ENCODE data around the gene APOBEC4.

The APOBEC4 gene

DNA sequence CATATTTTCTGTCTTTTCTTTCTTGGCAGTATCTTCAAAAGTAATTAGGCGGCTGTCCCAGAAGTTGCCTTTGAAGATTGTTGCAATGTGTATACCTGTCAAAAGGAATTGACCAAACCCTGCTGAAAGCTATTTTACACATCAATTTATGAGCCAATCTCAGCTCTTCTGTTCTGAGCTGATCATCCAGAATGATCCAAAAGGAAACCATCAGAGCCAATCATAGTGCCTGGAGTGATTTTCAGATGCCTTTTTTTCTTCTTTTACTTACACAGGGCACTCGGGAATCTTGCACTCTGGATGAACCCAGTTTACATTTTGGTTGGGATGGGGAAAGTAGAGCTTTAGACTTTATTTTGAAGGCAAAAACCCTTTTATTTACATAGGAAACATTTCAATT is 21.8 kb upstream of the APOBEC4 start:
- DNase-seq (ENCODE audit: low read depth) = no peak

- peak; percentile 28 for DNase-seq (ENCODE audit: low read depth)
Measured at GRCh38 chr1:183674339-183674738, 21.2 kb upstream of the APOBEC4 start.

DNA sequence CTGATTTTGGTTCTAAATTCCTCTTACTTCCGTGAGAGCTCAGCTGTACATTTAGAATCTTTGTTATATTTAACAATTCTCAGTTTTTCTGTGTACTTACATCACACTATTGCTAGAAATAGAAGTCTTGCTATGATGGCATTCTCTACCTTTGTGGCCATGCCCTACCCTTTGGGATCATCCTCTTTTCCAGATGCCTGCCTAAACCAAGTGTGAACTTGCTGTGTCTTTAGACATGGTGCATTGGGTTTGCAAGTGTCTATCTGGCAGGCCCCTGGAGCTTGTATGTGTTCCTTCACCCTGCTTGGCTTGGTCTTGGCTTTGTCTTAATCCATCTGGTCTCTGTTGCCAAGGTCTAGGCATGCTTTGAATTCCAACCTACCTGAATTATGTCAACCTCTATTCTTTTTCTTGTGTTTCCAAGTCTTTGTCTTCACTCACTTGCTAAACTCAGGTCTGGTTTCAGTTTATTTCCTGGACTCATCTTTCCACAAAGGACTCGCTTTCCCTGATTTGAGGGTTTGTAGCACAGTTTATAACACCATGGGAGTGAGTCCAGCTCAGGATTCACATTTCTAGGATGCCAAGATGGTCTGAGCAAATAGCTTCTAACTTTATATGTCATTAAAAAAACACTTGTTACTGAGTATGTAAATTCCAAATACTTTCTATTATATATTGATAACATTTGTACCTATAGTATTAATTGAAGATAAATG is 20.6 kb upstream of the APOBEC4 start:
- no peak for DNase-seq (ENCODE audit: low read depth)

- DNase-seq (ENCODE audit: low read depth) = no peak
Measured at GRCh38 chr1:183670169-183670568, 17.1 kb upstream of the APOBEC4 start.

GRCh38 chr1:183656355-183656754 is 3.2 kb upstream of the APOBEC4 start:
- DNase-seq (ENCODE audit: low read depth) = no peak

- peak; percentile 65 for DNase-seq (ENCODE audit: low read depth)
Measured at GRCh38 chr1:183655562-183656075, 2.5 kb upstream of the APOBEC4 start.

GRCh38 chr1:183654706-183655105 is 1.6 kb upstream of the APOBEC4 start:
- no peak for DNase-seq (ENCODE audit: low read depth)

GRCh38 chr1:183653876-183654451 is 848 bp upstream of the APOBEC4 start:
- DNase-seq (ENCODE audit: low read depth) = no peak

DNA sequence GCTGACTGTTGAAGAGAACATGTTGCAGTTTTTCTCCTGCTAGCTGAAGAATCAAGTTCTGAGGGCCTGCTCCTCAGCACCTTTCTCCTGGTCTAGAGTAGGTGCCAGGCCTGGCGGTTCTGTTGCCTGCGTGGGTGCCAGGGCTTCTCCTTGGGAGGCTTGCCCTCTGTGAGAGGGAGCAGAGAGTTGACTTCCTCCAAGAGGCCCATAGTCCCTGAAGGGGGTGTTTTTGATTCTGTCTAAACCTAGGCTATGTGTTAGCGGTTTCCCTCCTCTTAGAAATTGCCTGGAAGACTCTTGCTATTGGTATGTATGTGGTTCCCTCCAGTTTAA is 312 bp upstream of the APOBEC4 start:
- no peak for DNase-seq (ENCODE audit: low read depth)

GRCh38 chr1:183652107-183652506 is 1.0 kb downstream of the APOBEC4 start:
- no peak for DNase-seq (ENCODE audit: low read depth)

- no peak for DNase-seq (ENCODE audit: low read depth)
Measured at GRCh38 chr1:183651612-183652011, 1.5 kb downstream of the APOBEC4 start.

- no peak for DNase-seq (ENCODE audit: low read depth)
Measured at GRCh38 chr1:183648042-183648441, 5.1 kb downstream of the APOBEC4 start.

DNA sequence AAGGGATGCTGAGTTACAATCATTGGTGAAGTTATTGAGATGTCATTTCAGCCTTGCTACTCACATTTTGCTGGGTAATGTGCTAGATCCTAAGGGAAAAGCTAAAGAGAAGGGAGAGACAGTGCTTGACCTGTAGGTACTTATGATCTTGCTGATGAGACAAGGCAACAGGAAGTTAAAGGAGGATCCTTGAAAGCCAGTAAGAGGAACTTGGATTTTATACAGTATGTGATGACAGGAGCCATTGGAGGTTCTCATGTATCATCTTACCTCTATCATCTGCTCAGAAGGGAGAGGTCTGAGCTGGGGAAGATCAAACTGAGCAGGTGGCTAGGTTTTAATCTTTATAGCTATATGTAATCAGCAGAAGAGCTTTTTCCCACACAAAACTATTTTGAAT is 6.3 kb downstream of the APOBEC4 start:
- no peak for DNase-seq (ENCODE audit: low read depth)

DNA sequence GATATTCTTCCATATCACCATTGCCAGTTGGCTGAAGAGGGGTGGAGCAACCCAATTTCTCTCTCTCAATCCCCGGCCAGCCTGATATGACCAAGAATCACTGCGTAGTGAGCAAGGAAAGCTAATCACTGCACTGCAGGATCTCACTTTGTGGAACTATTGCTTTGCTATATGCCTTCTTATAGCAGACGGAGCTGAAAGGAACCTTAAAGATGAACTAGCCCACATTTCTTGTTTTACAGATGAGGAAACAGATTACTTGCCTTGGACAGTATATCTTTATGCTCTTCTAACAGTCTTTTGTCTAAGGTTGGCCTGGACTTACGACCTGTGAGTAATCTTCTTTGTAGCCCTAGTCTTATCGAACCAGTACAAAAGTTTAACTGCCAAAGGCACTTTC is 7.6 kb downstream of the APOBEC4 start:
- DNase-seq (ENCODE audit: low read depth) = no peak

DNA sequence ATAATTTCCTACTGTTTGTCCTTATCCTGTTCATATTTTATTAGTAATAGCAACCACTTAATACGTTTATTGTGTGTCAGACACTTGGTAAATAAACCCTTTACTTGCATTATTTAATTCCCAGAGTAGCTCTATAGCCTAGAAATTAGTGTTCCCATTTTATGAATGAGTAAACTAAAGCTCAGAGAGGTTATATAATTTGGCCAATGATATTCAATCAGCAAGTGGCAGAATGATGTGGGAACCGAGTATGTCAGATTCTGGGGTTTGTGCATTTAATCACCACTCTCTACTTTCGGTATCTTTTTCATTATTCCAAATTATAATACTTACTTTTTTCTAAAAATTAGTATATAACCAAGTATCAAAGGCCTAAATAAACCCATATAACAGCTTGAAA is 10.9 kb downstream of the APOBEC4 start:
- DNase-seq (ENCODE audit: low read depth) = no peak

DNA sequence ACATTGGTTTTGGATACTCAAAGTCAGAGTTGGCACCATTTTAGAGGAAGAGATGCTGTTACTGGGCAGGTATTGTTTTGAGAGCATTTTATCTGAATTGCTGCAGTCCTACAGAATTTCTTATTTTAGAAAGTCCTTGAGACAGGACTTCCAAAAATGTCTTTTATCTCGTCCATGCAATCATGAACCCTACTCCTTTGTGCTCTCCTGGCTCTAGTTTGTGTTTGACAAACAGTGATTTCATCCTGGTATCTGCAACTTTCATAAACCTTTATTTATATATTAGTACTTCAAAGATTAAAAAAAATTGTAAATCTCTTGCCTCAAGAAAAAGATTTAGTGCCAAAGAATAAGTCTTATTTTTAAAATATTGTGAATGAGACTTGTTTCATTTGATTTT is 12.9 kb downstream of the APOBEC4 start:
- DNase-seq (ENCODE audit: low read depth) = no peak

DNA sequence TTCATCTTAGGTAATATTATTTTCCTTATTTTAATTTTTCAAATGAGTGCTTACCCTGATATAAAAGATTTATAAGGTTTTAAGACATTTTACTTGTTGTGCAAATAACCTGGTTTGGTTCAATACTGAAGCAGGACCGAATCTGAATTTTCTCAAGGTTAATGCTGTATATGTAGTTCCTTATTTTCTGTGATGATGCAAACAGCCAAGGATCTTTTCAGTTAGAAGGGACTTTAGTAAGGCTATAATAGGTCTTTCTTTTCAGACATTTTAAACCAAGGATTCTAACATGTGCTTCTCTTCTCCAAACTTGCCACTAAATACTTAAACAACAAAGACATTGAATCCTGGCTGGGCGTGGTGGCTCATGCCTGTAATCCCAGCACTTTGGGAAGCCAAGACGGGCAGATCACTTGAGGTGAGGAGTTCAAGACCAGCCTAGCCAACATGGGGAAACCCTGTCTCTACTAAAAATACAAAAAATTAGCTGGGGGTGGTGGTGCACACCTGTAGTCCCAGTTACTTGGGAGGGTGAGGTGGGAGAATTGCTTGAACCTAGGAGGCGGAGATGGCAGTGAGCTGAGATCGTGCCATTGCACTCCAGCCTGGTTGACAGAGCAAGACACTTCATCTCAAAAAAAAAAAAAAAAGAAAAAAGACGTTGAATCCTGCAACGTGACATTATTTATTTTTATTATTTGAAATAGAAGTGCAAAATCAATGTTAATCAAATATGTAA is 14.3 kb downstream of the APOBEC4 start:
- DNase-seq (ENCODE audit: low read depth) = no peak

- no peak for DNase-seq (ENCODE audit: low read depth)
Measured at GRCh38 chr1:183636783-183637182, 16.3 kb downstream of the APOBEC4 start.

- no peak for DNase-seq (ENCODE audit: low read depth)
Measured at GRCh38 chr1:183636334-183636682, 16.8 kb downstream of the APOBEC4 start.

DNA sequence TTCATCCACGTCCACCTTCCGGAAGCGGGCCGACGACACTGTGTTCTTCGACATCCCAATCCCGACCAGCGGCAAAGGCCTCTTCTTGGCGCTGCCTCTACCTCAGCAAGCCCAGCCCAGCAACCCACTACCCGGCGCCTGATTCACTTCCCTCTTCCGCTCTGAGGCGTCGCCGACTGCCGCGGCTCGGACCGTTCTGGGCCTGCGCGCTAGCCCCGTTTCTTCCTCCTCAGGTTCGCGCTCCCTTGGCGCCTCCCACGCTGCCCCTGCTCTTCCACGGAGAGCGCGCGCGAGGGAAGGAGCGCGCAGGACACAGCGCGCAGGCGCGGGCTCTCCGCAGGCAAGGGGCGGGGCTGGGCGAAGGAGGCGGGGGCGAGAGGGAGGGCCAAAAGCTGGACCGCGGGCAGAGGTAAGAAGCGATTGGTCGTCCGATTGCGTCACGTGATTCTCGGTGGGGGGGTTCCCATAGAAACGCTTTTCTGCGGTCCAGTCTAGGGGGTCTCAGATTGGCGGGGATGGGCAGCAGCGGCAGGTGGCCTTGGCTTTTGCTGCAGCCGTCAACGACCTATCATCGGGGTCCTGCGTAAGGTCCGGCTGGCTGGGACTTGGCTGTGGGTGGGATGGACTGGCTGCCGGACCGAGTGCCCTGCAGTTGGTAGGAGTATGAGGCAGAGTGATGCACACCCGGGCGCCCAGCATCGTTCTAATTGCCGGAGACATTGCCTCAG is 17.3 kb downstream of the APOBEC4 start, which contains the start of gene ARPC5:
TSS of gene ARPC5 (minus strand) at position 178 of the 728 bp plus-strand sequence. CDS start at position 54, 124 bp downstream.
- DNase-seq (ENCODE audit: low read depth) = peak; percentile 97

GRCh38 chr1:183635099-183635605 is 18.0 kb downstream of the APOBEC4 start:
- DNase-seq (ENCODE audit: low read depth) = no peak

DNA sequence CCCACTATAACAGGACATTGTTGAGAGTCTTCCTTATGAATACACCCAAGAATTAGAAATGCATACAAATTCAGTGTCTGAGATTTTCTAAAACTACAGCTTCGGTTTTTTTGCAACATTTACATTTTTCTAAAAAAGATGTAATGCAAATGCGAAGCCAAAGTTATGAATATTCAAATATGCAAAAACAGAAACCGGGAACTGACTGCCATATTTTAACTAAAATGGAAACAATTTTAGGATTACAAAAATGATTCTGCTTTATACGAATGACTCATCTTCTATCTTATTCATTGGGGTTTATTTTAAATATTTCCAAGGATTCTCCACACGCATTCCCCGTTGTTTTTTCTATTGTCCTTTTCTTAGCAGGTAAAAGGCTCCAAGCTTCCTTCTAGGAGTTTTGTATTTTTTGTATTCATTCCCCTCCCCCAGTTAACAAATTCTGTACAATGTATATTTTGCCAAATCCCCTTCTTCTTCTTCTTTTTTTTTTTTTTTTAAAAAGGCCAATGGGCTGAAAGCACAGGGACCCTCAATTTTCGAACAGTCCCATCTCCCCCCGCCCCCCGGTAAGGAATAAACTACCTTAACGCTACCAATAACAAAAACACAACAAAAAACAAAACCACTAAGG is 18.6 kb downstream of the APOBEC4 start:
- DNase-seq (ENCODE audit: low read depth) = no peak

All from GM04504 (cell line).